ENCODE results near the gene KRT35. TPM values are rescaled to one million over a fixed set of nuclear protein-coding genes. Genes with fewer than 3 reads are reported as not detected.
A peak's percentile ranks its signal among the peaks of the same experiment; 100 is the strongest.

KRT35 gene
- total and polyA plus RNA-seq, 8 donors: not detected

GRCh38 chr17:41463746-41464145 lies 17.2 kb downstream of the KRT35 start:
- H3K27ac ChIP-seq: no peak overlapping the region
- WGBS, 5 donors: 93 to 95% (median 94%) methylated on average over 8 of the region's 8 CpGs
- intact Hi-C loops (cut with DNase I; ENCODE audit: low total_unique reads): no loop called here
- H3K27me3 ChIP-seq: no peaks in the 10 kb centered on the region
- no peaks in the 10 kb centered on the region for H3K36me3 ChIP-seq
- no peak overlapping the region for H3K4me3 ChIP-seq
- peaks cover 0 to 11% (median 3%) of the 10 kb centered on the region in 4 donors for H3K4me1 ChIP-seq
- TF ChIP-seq, protein P1, sequence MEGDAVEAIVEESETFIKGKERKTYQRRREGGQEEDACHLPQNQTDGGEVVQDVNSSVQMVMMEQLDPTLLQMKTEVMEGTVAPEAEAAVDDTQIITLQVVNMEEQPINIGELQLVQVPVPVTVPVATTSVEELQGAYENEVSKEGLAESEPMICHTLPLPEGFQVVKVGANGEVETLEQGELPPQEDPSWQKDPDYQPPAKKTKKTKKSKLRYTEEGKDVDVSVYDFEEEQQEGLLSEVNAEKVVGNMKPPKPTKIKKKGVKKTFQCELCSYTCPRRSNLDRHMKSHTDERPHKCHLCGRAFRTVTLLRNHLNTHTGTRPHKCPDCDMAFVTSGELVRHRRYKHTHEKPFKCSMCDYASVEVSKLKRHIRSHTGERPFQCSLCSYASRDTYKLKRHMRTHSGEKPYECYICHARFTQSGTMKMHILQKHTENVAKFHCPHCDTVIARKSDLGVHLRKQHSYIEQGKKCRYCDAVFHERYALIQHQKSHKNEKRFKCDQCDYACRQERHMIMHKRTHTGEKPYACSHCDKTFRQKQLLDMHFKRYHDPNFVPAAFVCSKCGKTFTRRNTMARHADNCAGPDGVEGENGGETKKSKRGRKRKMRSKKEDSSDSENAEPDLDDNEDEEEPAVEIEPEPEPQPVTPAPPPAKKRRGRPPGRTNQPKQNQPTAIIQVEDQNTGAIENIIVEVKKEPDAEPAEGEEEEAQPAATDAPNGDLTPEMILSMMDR (IDR thresholded peaks at IDR 0.05): no peak
- TF ChIP-seq POLR2A (IDR thresholded peaks at IDR 0.05) (no peak), POLR2AphosphoS5 (IDR thresholded peaks at IDR 0.05) (no peak), EP300 (IDR thresholded peaks at IDR 0.05) (no peak)
- DNase-seq: no peak
- peaks cover 0 to 10% (median 0%) of the 10 kb centered on the region in 4 donors for H3K9me3 ChIP-seq

GRCh38 chr17:41462705-41463104 lies 18.2 kb downstream of the KRT35 start:
- no peak overlapping the region for H3K27ac ChIP-seq
- peaks cover 0 to 11% (median 3%) of the 10 kb centered on the region in 4 donors for H3K4me1 ChIP-seq
- no peak overlapping the region for H3K4me3 ChIP-seq
- intact Hi-C loops (cut with DNase I; ENCODE audit: low total_unique reads): no loop called here
- H3K27me3 ChIP-seq: no peaks in the 10 kb centered on the region
- 68 to 80% (median 79%) methylated on average over 14 to 15 of the region's 15 CpGs for WGBS, 5 donors
- DNase-seq: no peak
- peaks cover 0 to 3% (median 0%) of the 10 kb centered on the region in 4 donors for H3K9me3 ChIP-seq
- TF ChIP-seq, protein P1 (IDR thresholded peaks at IDR 0.05): no peak
- TF ChIP-seq EP300 (IDR thresholded peaks at IDR 0.05) (no peak), POLR2AphosphoS5 (IDR thresholded peaks at IDR 0.05) (no peak)
- H3K36me3 ChIP-seq: no peaks in the 10 kb centered on the region

DNA sequence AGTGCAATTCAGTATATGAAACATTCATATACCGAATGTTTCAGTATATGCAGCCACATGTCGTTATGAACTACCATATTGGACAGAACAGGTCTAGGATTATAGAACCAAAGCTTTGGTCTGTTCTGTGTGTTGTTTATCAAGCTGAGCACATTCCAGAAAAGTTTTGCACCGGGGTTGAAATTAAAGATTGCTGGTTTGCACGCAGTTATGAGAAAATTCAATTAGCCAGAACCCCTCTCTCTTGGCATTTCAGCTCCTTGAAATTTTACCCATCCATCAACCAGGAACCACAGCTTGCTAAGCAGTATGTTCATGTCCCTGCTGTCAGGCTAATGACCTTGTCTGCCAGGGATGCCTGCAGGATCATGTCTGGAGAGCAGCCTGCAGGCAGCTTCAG lies 23.3 kb downstream of the KRT35 start:
- intact Hi-C loops (cut with DNase I; ENCODE audit: low total_unique reads): no loop called here
- DNase-seq: peak in 1 of 2 donors; percentile 20
- no peak overlapping the region for H3K4me3 ChIP-seq
- H3K4me1 ChIP-seq: no peaks in the 10 kb centered on the region
- H3K27ac ChIP-seq: no peak overlapping the region
- peaks cover 0 to 6% (median 0%) of the 10 kb centered on the region in 3 donors for H3K27me3 ChIP-seq
- WGBS, 5 donors: 67 to 89% (median 77%) methylated on average over 4 of the region's 4 CpGs
- TF ChIP-seq, protein P1 (IDR thresholded peaks at IDR 0.05): no peak
- TF ChIP-seq EP300 (IDR thresholded peaks at IDR 0.05) (no peak), POLR2A (IDR thresholded peaks at IDR 0.05) (no peak), POLR2AphosphoS5 (IDR thresholded peaks at IDR 0.05) (no peak)
- H3K36me3 ChIP-seq: no peaks in the 10 kb centered on the region
- no peaks in the 10 kb centered on the region for H3K9me3 ChIP-seq

DNA sequence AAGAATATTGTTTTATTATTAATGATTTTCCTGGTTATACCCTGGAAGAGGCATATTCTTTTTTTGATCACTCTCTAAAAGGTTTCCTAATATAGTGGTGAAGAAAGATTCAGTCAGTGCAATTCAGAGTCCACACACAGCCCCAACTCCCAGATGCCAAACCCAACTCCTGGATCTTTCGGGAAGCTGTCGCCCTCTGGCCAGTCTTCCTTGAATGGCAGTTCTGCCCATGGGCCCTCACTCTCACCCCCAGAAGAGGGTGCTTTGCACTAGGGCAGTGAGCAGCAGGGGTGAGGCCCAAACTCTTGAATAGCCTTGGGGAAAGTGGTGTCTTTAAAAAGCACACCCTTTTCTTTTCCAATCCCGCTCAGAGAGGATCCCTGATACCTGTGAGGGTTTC lies 24.7 kb downstream of the KRT35 start:
- intact Hi-C loops (cut with DNase I; ENCODE audit: low total_unique reads): no loop called here
- Histone ChIP-seq H3K27ac (no peak overlapping the region), H3K4me1 (no peaks in the 10 kb centered on the region), H3K4me3 (no peak overlapping the region), H3K36me3 (no peaks in the 10 kb centered on the region), H3K9me3 (no peaks in the 10 kb centered on the region), H3K27me3 (peaks cover 0 to 6% (median 0%) of the 10 kb centered on the region in 3 donors)
- DNase-seq: no peak
- no peak for TF ChIP-seq POLR2A (IDR thresholded peaks at IDR 0.05)
- no peak for TF ChIP-seq POLR2AphosphoS5 (IDR thresholded peaks at IDR 0.05)
- 77 to 88% (median 85%) methylated on average over 3 of the region's 3 CpGs for WGBS, 5 donors

- TF ChIP-seq EP300 (IDR thresholded peaks at IDR 0.05) (no peak), POLR2A (IDR thresholded peaks at IDR 0.05) (no peak), POLR2AphosphoS5 (IDR thresholded peaks at IDR 0.05) (no peak)
- TF ChIP-seq, protein P1 (IDR thresholded peaks at IDR 0.05): no peak
- H3K9me3 ChIP-seq: no peaks in the 10 kb centered on the region
- no peaks in the 10 kb centered on the region for H3K4me1 ChIP-seq
- peaks cover 0 to 6% (median 0%) of the 10 kb centered on the region in 3 donors for H3K27me3 ChIP-seq
- H3K27ac ChIP-seq: no peak overlapping the region
- intact Hi-C loops (cut with DNase I; ENCODE audit: low total_unique reads): no loop called here
- H3K4me3 ChIP-seq: no peak overlapping the region
- H3K36me3 ChIP-seq: no peaks in the 10 kb centered on the region
- 80 to 100% (median 93%) methylated on average over 1 of the region's 1 CpG for WGBS, 5 donors
- DNase-seq: no peak
Observed at GRCh38 chr17:41455236-41455635, 25.7 kb downstream of the KRT35 start.

Data from stomach (tissue), 9 donors.